Brain microvascular endothelial cell (primary cell): ENCODE data around the gene ACAA2.

Source experiments
- DNase-seq: peaks from one replicate; pipeline ENCODE4 v3.0.0-alpha.2; 2020
- H3K27ac ChIP-seq: fragments of 250-450 bp; sonication (Bioruptor Pico); 2 replicates; pipeline ENCODE4 v1.5.1; 2020; ENCODE audit warnings: mild to moderate bottlenecking, moderate library complexity
- H3K27me3 ChIP-seq: fragments of 250-450 bp; sonication (Bioruptor Pico); replicated peaks from 2 replicates; pipeline ENCODE4 v1.5.1; 2020; ENCODE audit warnings: mild to moderate bottlenecking
- H3K36me3 ChIP-seq: fragments of 250-450 bp; sonication (Bioruptor Pico); replicated peaks from 2 replicates; pipeline ENCODE4 v1.5.1; 2020; ENCODE audit warnings: mild to moderate bottlenecking
- H3K4me3 ChIP-seq: 2 replicates; pipeline ENCODE4 v1.5.1; 2011; ENCODE audit warnings: low read depth, mild to moderate bottlenecking, control low read depth, low read length, moderate library complexity
- CTCF ChIP-seq: IDR thresholded peaks from 2 replicates; pipeline ENCODE4 v1.5.1; 2011; ENCODE audit warnings: low read depth, mild to moderate bottlenecking, moderate library complexity, low read length, control low read depth, inconsistent platforms; ENCODE audit errors: missing control alignments
- in situ Hi-C: cut with HindIII; loops from 2 replicates; pipeline ENCODE4 v1.10.0; 2017; ENCODE audit warnings: low sequenced_read_pairs, low pct_ligation_motif_present

ACAA2 gene

GRCh38 chr18:49761771-49762170 is 51.6 kb downstream of the ACAA2 start:
- no peak for TF ChIP-seq CTCF
- no peak for DNase-seq

GRCh38 chr18:49758263-49758610 is 55.1 kb downstream of the ACAA2 start:
- no peaks in the 10 kb centered on the region for H3K36me3 ChIP-seq
- no peak for DNase-seq
- no peak overlapping the region for H3K4me3 ChIP-seq
- no peaks in the 10 kb centered on the region for H3K27me3 ChIP-seq
- no peak overlapping the region for H3K27ac ChIP-seq
- in situ Hi-C loops, result no loop called here
- TF ChIP-seq CTCF, result no peak

More at GRCh38 chr18:49761771-49762170, 51.6 kb downstream of the ACAA2 start:
- Histone ChIP-seq H3K4me3 (no peak overlapping the region), H3K36me3 (no peaks in the 10 kb centered on the region), H3K27me3 (no peaks in the 10 kb centered on the region), H3K27ac (no peak overlapping the region)
- in situ Hi-C loops, result no loop called here

GRCh38 chr18:49757513-49758262 is 55.6 kb downstream of the ACAA2 start:
- H3K4me3 ChIP-seq, result no peak overlapping the region
- H3K36me3 ChIP-seq, result no peaks in the 10 kb centered on the region
- no peak for TF ChIP-seq CTCF
- H3K27me3 ChIP-seq, result no peaks in the 10 kb centered on the region
- H3K27ac ChIP-seq, result no peak overlapping the region
- no peak for DNase-seq
- in situ Hi-C loops, result no loop called here

GRCh38 chr18:49756671-49757362 is 56.5 kb downstream of the ACAA2 start:
- H3K36me3 ChIP-seq, result no peaks in the 10 kb centered on the region
- no peak for DNase-seq
- H3K27me3 ChIP-seq, result no peaks in the 10 kb centered on the region
- no peak overlapping the region for H3K27ac ChIP-seq
- no peak for TF ChIP-seq CTCF
- no peak overlapping the region for H3K4me3 ChIP-seq
- in situ Hi-C loops, result no loop called here

- no peaks in the 10 kb centered on the region for H3K27me3 ChIP-seq
- DNase-seq, result no peak
- TF ChIP-seq CTCF, result no peak
- no peak overlapping the region for H3K4me3 ChIP-seq
- in situ Hi-C loops, result no loop called here
- no peak overlapping the region for H3K27ac ChIP-seq
- H3K36me3 ChIP-seq, result no peaks in the 10 kb centered on the region
Observed at GRCh38 chr18:49756135-49756534, 57.2 kb downstream of the ACAA2 start.

GRCh38 chr18:49755489-49755888 is 57.8 kb downstream of the ACAA2 start:
- no peaks in the 10 kb centered on the region for H3K27me3 ChIP-seq
- DNase-seq, result no peak
- H3K4me3 ChIP-seq, result no peak overlapping the region
- in situ Hi-C loops, result no loop called here
- no peak overlapping the region for H3K27ac ChIP-seq
- TF ChIP-seq CTCF, result no peak
- H3K36me3 ChIP-seq, result no peaks in the 10 kb centered on the region
